Renal cortical epithelial cell (primary cell): ENCODE data around the gene ACAN. TPM values are rescaled to one million over a fixed set of nuclear protein-coding genes. Genes with fewer than 3 reads are reported as not detected.

Experiments
- total RNA-seq: library from RNA; depleted of rRNA; stranded (reverse); fragments of >200 nt; gene quantifications from 2 replicates; pipeline ENCODE4 v1.2.3, GENCODE V29; 2014

ACAN gene
- total RNA-seq, 1 donor from 2014 or later, result under 0.01 TPM

Other genes starting within 250 kb of the ACAN start
- gene AEN, start 182.1 kb upstream of the ACAN start, total RNA-seq, result 58.3 and 85.3 TPM in 2 replicates
- 2.1 and 9.4 TPM in 2 replicates for gene ISG20, start 164.4 kb upstream of the ACAN start, total RNA-seq
- gene HAPLN3, start 92.1 kb downstream of the ACAN start, total RNA-seq, result 4.7 and 6.6 TPM in 2 replicates
- 66.0 and 71.6 TPM in 2 replicates for gene MFGE8, start 109.9 kb downstream of the ACAN start, total RNA-seq